Islet of Langerhans (tissue), 1 donor: ENCODE results near the gene RNU11.
"Not testable (repeated sequence)": the region's sequence is repeated elsewhere in the genome, so short reads cannot be mapped to it uniquely, and the experiment has no call there.

Source experiments
- FAIRE-seq: peaks from one replicate; lab custom pipeline; 2011; peaks lifted over from hg19 to GRCh38; lab: Jason Lieb, UNC

RNU11 gene

GRCh38 chr1:28663871-28664470 is 15.6 kb downstream of the RNU11 start:
- no peak for FAIRE-seq

- no peak for FAIRE-seq
Observed at GRCh38 chr1:28666806-28667205, 18.4 kb downstream of the RNU11 start.

GRCh38 chr1:28668191-28668955 is 20.0 kb downstream of the RNU11 start, which contains the start of gene GMEB1:
Gene GMEB1 (plus strand): TSS chr1:28668784. CDS start chr1:28683613, 14,829 bp downstream.
- FAIRE-seq, result no peak

- no peak for FAIRE-seq
Observed at GRCh38 chr1:28668956-28669723, 20.7 kb downstream of the RNU11 start.

- FAIRE-seq, result no peak
Observed at GRCh38 chr1:28671254-28671780, 22.9 kb downstream of the RNU11 start.

- not testable (repeated sequence) for FAIRE-seq
Observed at GRCh38 chr1:28672971-28673370, 24.6 kb downstream of the RNU11 start.

GRCh38 chr1:28675924-28676257 is 27.5 kb downstream of the RNU11 start:
- FAIRE-seq, result no peak

GRCh38 chr1:28680151-28680550 is 31.8 kb downstream of the RNU11 start:
- no peak for FAIRE-seq

GRCh38 chr1:28682840-28683239 is 34.4 kb downstream of the RNU11 start:
- no peak for FAIRE-seq

GRCh38 chr1:28684937-28685336 is 36.5 kb downstream of the RNU11 start:
- no peak for FAIRE-seq

- not testable (repeated sequence) for FAIRE-seq
Observed at GRCh38 chr1:28691627-28692026, 43.2 kb downstream of the RNU11 start.
